ENCODE data around the gene CEBPA.

Gene CEBPA

GRCh38 chr19:33274663-33275558 is 27.4 kb downstream of the CEBPA start:
- H3K9me3 ChIP-seq (ENCODE audit: control insufficient read depth in 5 of 5, low read length in 5 of 5), result no peaks in the 10 kb centered on the region
- no peaks in the 10 kb centered on the region for H3K27me3 ChIP-seq (ENCODE audit: control insufficient read depth in 5 of 5, insufficient read depth in 4 of 5, low read length in 5 of 5)
- H3K4me3 ChIP-seq (ENCODE audit: low read depth in 1 of 5, low read length in 5 of 5), result peak overlapping the region in 2 of 5 donors; percentile 2 to 19
- peak overlapping the region; percentile 12 for H3K27ac ChIP-seq (ENCODE audit: low read depth, low read length)
- H3K4me1 ChIP-seq (ENCODE audit: control insufficient read depth in 5 of 5, insufficient read depth in 5 of 5, low read length in 5 of 5), result peaks cover 4 to 56% (median 41%) of the 10 kb centered on the region in 5 donors
- no peaks in the 10 kb centered on the region for H3K36me3 ChIP-seq (ENCODE audit: control insufficient read depth in 5 of 5, insufficient read depth in 5 of 5, low read length in 5 of 5)
- no peak overlapping the region for H3K9ac ChIP-seq (ENCODE audit: low read length in 5 of 5)

- peaks cover 4 to 53% (median 34%) of the 10 kb centered on the region in 5 donors for H3K4me1 ChIP-seq (ENCODE audit: control insufficient read depth in 5 of 5, insufficient read depth in 5 of 5, low read length in 5 of 5)
- H3K27ac ChIP-seq (ENCODE audit: low read depth, low read length), result no peak overlapping the region
- H3K27me3 ChIP-seq (ENCODE audit: control insufficient read depth in 5 of 5, insufficient read depth in 4 of 5, low read length in 5 of 5), result no peaks in the 10 kb centered on the region
These were observed 28.3 kb downstream of the CEBPA start for GRCh38 chr19:33273881-33274662.

GRCh38 chr19:33273065-33273736 is 29.1 kb downstream of the CEBPA start:
- no peaks in the 10 kb centered on the region for H3K36me3 ChIP-seq (ENCODE audit: control insufficient read depth in 5 of 5, insufficient read depth in 5 of 5, low read length in 5 of 5)
- no peak overlapping the region for H3K9ac ChIP-seq (ENCODE audit: low read length in 5 of 5)
- no peaks in the 10 kb centered on the region for H3K27me3 ChIP-seq (ENCODE audit: control insufficient read depth in 5 of 5, insufficient read depth in 4 of 5, low read length in 5 of 5)
- no peak overlapping the region for H3K4me3 ChIP-seq (ENCODE audit: low read depth in 1 of 5, low read length in 5 of 5)
- no peaks in the 10 kb centered on the region for H3K9me3 ChIP-seq (ENCODE audit: control insufficient read depth in 5 of 5, low read length in 5 of 5)
- peaks cover 4 to 53% (median 31%) of the 10 kb centered on the region in 5 donors for H3K4me1 ChIP-seq (ENCODE audit: control insufficient read depth in 5 of 5, insufficient read depth in 5 of 5, low read length in 5 of 5)
- H3K27ac ChIP-seq (ENCODE audit: low read depth, low read length), result no peak overlapping the region

More at GRCh38 chr19:33273881-33274662, 28.3 kb downstream of the CEBPA start:
- peak overlapping the region in 2 of 5 donors; percentile 2 to 19 for H3K4me3 ChIP-seq (ENCODE audit: low read depth in 1 of 5, low read length in 5 of 5)
- no peaks in the 10 kb centered on the region for H3K36me3 ChIP-seq (ENCODE audit: control insufficient read depth in 5 of 5, insufficient read depth in 5 of 5, low read length in 5 of 5)
- H3K9ac ChIP-seq (ENCODE audit: low read length in 5 of 5), result no peak overlapping the region
- H3K9me3 ChIP-seq (ENCODE audit: control insufficient read depth in 5 of 5, low read length in 5 of 5), result no peaks in the 10 kb centered on the region

GRCh38 chr19:33271246-33272021 is 30.9 kb downstream of the CEBPA start:
- no peaks in the 10 kb centered on the region for H3K27me3 ChIP-seq (ENCODE audit: control insufficient read depth in 5 of 5, insufficient read depth in 4 of 5, low read length in 5 of 5)
- H3K9me3 ChIP-seq (ENCODE audit: control insufficient read depth in 5 of 5, low read length in 5 of 5), result no peaks in the 10 kb centered on the region
- H3K27ac ChIP-seq (ENCODE audit: low read depth, low read length), result no peak overlapping the region
- H3K4me3 ChIP-seq (ENCODE audit: low read depth in 1 of 5, low read length in 5 of 5), result no peak overlapping the region
- no peaks in the 10 kb centered on the region for H3K36me3 ChIP-seq (ENCODE audit: control insufficient read depth in 5 of 5, insufficient read depth in 5 of 5, low read length in 5 of 5)
- no peak overlapping the region for H3K9ac ChIP-seq (ENCODE audit: low read length in 5 of 5)
- H3K4me1 ChIP-seq (ENCODE audit: control insufficient read depth in 5 of 5, insufficient read depth in 5 of 5, low read length in 5 of 5), result peaks cover 4 to 52% (median 32%) of the 10 kb centered on the region in 5 donors

- peaks cover 4 to 49% (median 32%) of the 10 kb centered on the region in 5 donors for H3K4me1 ChIP-seq (ENCODE audit: control insufficient read depth in 5 of 5, insufficient read depth in 5 of 5, low read length in 5 of 5)
- H3K27me3 ChIP-seq (ENCODE audit: control insufficient read depth in 5 of 5, insufficient read depth in 4 of 5, low read length in 5 of 5), result no peaks in the 10 kb centered on the region
These were observed 31.6 kb downstream of the CEBPA start for GRCh38 chr19:33270769-33271168.

GRCh38 chr19:33269016-33269415 is 33.3 kb downstream of the CEBPA start:
- no peak overlapping the region for H3K4me3 ChIP-seq (ENCODE audit: low read depth in 1 of 5, low read length in 5 of 5)
- H3K9me3 ChIP-seq (ENCODE audit: control insufficient read depth in 5 of 5, low read length in 5 of 5), result no peaks in the 10 kb centered on the region
- H3K4me1 ChIP-seq (ENCODE audit: control insufficient read depth in 5 of 5, insufficient read depth in 5 of 5, low read length in 5 of 5), result peaks cover under 1 to 35% (median 22%) of the 10 kb centered on the region in 5 donors
- no peaks in the 10 kb centered on the region for H3K36me3 ChIP-seq (ENCODE audit: control insufficient read depth in 5 of 5, insufficient read depth in 5 of 5, low read length in 5 of 5)
- H3K27me3 ChIP-seq (ENCODE audit: control insufficient read depth in 5 of 5, insufficient read depth in 4 of 5, low read length in 5 of 5), result no peaks in the 10 kb centered on the region
- H3K27ac ChIP-seq (ENCODE audit: low read depth, low read length), result no peak overlapping the region
- H3K9ac ChIP-seq (ENCODE audit: low read length in 5 of 5), result no peak overlapping the region

More at GRCh38 chr19:33270769-33271168, 31.6 kb downstream of the CEBPA start:
- no peak overlapping the region for H3K9ac ChIP-seq (ENCODE audit: low read length in 5 of 5)
- no peak overlapping the region for H3K27ac ChIP-seq (ENCODE audit: low read depth, low read length)
- H3K9me3 ChIP-seq (ENCODE audit: control insufficient read depth in 5 of 5, low read length in 5 of 5), result no peaks in the 10 kb centered on the region
- H3K36me3 ChIP-seq (ENCODE audit: control insufficient read depth in 5 of 5, insufficient read depth in 5 of 5, low read length in 5 of 5), result no peaks in the 10 kb centered on the region
- H3K4me3 ChIP-seq (ENCODE audit: low read depth in 1 of 5, low read length in 5 of 5), result no peak overlapping the region

- H3K4me1 ChIP-seq (ENCODE audit: control insufficient read depth in 5 of 5, insufficient read depth in 5 of 5, low read length in 5 of 5), result peaks cover 0 to 29% (median 16%) of the 10 kb centered on the region in 5 donors
- H3K27ac ChIP-seq (ENCODE audit: low read depth, low read length), result no peak overlapping the region
- H3K4me3 ChIP-seq (ENCODE audit: low read depth in 1 of 5, low read length in 5 of 5), result no peak overlapping the region
- no peaks in the 10 kb centered on the region for H3K36me3 ChIP-seq (ENCODE audit: control insufficient read depth in 5 of 5, insufficient read depth in 5 of 5, low read length in 5 of 5)
- no peaks in the 10 kb centered on the region for H3K9me3 ChIP-seq (ENCODE audit: control insufficient read depth in 5 of 5, low read length in 5 of 5)
- H3K27me3 ChIP-seq (ENCODE audit: control insufficient read depth in 5 of 5, insufficient read depth in 4 of 5, low read length in 5 of 5), result no peaks in the 10 kb centered on the region
- H3K9ac ChIP-seq (ENCODE audit: low read length in 5 of 5), result peak overlapping the region in 2 of 5 donors; percentile 43 to 52
These were observed 34.0 kb downstream of the CEBPA start for GRCh38 chr19:33268162-33268991.

GRCh38 chr19:33267706-33268105 is 34.6 kb downstream of the CEBPA start:
- H3K36me3 ChIP-seq (ENCODE audit: control insufficient read depth in 5 of 5, insufficient read depth in 5 of 5, low read length in 5 of 5), result no peaks in the 10 kb centered on the region
- H3K27me3 ChIP-seq (ENCODE audit: control insufficient read depth in 5 of 5, insufficient read depth in 4 of 5, low read length in 5 of 5), result no peaks in the 10 kb centered on the region
- H3K9ac ChIP-seq (ENCODE audit: low read length in 5 of 5), result peak overlapping the region in 2 of 5 donors; percentile 43 to 52

More at GRCh38 chr19:33267706-33268105, 34.6 kb downstream of the CEBPA start:
- peaks cover 0 to 25% (median 13%) of the 10 kb centered on the region in 5 donors for H3K4me1 ChIP-seq (ENCODE audit: control insufficient read depth in 5 of 5, insufficient read depth in 5 of 5, low read length in 5 of 5)
- no peak overlapping the region for H3K4me3 ChIP-seq (ENCODE audit: low read depth in 1 of 5, low read length in 5 of 5)
- no peak overlapping the region for H3K27ac ChIP-seq (ENCODE audit: low read depth, low read length)
- H3K9me3 ChIP-seq (ENCODE audit: control insufficient read depth in 5 of 5, low read length in 5 of 5), result no peaks in the 10 kb centered on the region
